HTERT RPE-1 (cell line): ENCODE measurements around the gene OR2T2.
"Not testable (repeated sequence)": the region's sequence is repeated elsewhere in the genome, so short reads cannot be mapped to it uniquely, and the experiment has no call there.

Experiments used
- in situ Hi-C: fragments of 300-500 bp; cut with MboI; formaldehyde crosslinking; loops from 4 replicates; pipeline ENCODE4 v1.14.3; 2020; ENCODE audit warnings: low sequenced_read_pairs

The OR2T2 gene

GRCh38 chr1:248450466-248451145, 5.2 kb downstream of the OR2T2 start:
- in situ Hi-C loops, result not testable (repeated sequence)

GRCh38 chr1:248453619-248454018, 8.2 kb downstream of the OR2T2 start:
- in situ Hi-C loops, result not testable (repeated sequence)

DNA sequence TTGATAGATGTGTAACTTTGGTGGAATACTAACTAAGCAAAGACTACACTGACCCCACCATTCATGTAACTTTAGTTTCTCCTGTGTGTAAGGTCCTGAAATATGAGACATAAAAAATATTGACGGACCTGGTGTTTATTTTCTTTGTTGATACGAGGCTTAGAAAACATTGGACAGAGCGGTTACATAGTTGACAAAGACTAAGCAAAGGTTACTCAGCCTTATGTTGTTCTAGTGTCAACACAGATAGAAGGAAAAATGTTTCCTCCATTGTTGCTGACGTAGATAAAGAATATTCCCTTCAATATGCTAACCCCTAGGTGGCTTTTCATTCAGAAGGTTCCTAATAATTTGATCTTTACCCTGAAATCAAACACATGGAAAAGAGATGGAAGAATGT, 9.6 kb downstream of the OR2T2 start:
- in situ Hi-C loops, result not testable (repeated sequence)

- in situ Hi-C loops, result not testable (repeated sequence)
These were observed 11.2 kb downstream of the OR2T2 start for GRCh38 chr1:248456635-248457034.

DNA sequence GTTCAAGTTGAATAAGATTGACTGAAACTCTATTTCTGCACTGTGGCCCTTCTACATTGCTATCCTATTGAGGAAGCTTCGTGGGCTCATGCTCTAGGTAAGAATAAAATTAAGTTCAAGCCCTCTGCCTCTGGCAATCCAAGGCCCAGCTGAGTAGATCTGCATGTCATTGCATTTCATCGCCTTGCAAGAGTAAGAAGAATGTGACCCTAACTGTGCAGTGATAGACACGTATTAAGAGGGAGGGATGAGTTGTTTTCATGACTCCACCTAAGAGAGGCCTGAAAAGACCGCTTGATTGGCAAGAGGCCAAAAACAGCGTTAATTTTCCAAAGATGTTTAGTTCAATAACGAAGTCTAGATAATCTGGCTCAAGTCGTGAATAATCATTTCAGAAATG, 13.7 kb downstream of the OR2T2 start:
- in situ Hi-C loops, result not testable (repeated sequence)

DNA sequence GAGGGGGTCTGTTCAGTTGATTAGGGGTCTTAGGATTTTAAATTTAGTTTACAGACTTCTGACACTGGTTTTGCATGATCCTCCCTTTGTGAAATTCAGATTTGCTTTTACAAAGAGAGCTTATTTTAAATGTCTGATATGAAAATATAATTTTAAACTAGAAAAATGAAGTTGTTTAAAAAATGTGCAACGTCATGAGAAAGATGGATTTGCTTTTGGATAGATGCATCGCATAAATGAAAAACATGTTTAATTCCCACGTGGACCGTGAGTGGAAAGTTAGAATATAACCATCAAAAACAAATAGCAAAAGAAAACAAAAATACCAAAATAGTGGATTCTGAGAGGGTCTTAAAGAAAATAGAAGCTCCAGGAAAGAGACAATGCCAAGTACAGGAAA, 25.7 kb downstream of the OR2T2 start:
- in situ Hi-C loops, result no loop called here

- in situ Hi-C loops, result not testable (repeated sequence)
These were observed 26.7 kb downstream of the OR2T2 start for GRCh38 chr1:248472111-248472510.

DNA sequence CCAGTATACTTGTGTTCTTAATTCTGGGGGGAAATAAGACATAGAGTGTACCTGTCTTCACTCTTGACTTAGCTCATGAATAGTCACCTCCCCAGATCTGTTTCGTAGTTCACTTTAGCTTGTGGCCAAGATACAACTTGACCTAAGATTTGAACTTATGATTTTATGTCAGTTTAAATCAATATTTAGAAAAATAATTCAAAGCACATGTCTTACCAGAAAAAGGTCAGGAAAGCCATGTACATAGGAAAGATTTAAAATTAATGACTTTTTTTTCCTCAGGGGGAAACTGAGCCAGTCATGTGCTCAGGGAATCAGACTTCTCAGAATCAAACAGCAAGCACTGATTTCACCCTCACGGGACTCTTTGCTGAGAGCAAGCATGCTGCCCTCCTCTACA, 27.6 kb downstream of the OR2T2 start, which contains the start of gene OR2T3:
TSS of gene OR2T3 (plus strand) at position 301 of the 400 bp plus-strand sequence. CDS start at position 301, 0 bp downstream.
- in situ Hi-C loops, result not testable (repeated sequence)

DNA sequence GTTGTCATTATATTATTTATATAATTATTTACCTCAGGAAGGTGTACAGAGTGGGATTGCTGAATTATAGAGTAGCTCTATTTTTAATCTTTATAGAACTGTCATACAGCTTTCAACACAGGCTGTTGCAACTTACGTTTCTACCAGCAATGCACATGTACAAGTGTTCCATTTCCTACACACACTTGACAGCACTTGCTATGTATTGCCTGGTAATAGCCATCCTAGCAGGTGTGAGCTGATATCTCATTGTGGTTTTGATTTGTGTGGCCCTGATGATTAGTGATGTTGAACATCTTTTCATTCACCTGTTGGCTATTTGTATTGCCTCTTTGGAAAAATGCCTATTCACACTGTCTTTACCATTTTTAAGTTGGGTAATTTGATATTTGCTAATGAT, 30.2 kb downstream of the OR2T2 start:
- in situ Hi-C loops, result not testable (repeated sequence)

GRCh38 chr1:248481686-248482579, 36.5 kb downstream of the OR2T2 start:
- in situ Hi-C loops, result not testable (repeated sequence)

- in situ Hi-C loops, result not testable (repeated sequence)
These were observed 42.9 kb downstream of the OR2T2 start, which contains the start of gene OR2T5 for GRCh38 chr1:248488289-248488688. Gene OR2T5, plus strand, starts transcription at chr1:248488589. Its CDS starts 0 bp downstream, at chr1:248488589.

GRCh38 chr1:248496661-248497060, 51.2 kb downstream of the OR2T2 start:
- in situ Hi-C loops, result not testable (repeated sequence)

- in situ Hi-C loops, result not testable (repeated sequence)
These were observed 55.0 kb downstream of the OR2T2 start for GRCh38 chr1:248500305-248501035.
